HepG2 (cell line): Measurements from ENCODE around the gene SYNGAP1. TPM values are rescaled to one million over a fixed set of nuclear protein-coding genes. Genes with fewer than 3 reads are reported as not detected.

Experiments
- ATRX ChIP-seq: sonication (generic); formaldehyde crosslinking; IDR thresholded peaks from 2 replicates; pipeline ENCODE4 v1.4.0; 2020; ENCODE audit warnings: missing genetic modification reagents, borderline replicate concordance
- CEBPG ChIP-seq: IDR thresholded peaks from 2 replicates; pipeline ENCODE4 v1.6.1; 2016
- FOSL2 ChIP-seq: sonication (generic); formaldehyde crosslinking; IDR thresholded peaks from 2 replicates; pipeline ENCODE4 v1.4.0; 2020; ENCODE audit warnings: missing genetic modification reagents
- NFYC ChIP-seq: IDR thresholded peaks from 2 replicates; pipeline ENCODE4 v1.6.1; 2016; ENCODE audit warnings: missing genetic modification reagents, missing compliant biosample characterization
- PHF5A ChIP-seq: IDR thresholded peaks from one replicate; pipeline ENCODE4 v1.6.1; 2018; ENCODE audit warnings: low read depth, missing genetic modification reagents; ENCODE audit not compliant: unreplicated experiment
- TOPORS ChIP-seq: sonication (generic); formaldehyde crosslinking; IDR thresholded peaks from 2 replicates; pipeline ENCODE4 v1.8.0; 2023; ENCODE audit warnings: mild to moderate bottlenecking, missing genetic modification reagents
- ZFP82 ChIP-seq: sonication (generic); formaldehyde crosslinking; IDR thresholded peaks from 2 replicates; pipeline ENCODE4 v1.5.1; 2020; ENCODE audit warnings: mild to moderate bottlenecking, missing genetic modification reagents, borderline replicate concordance
- ZNF274 ChIP-seq: sonication (generic); formaldehyde crosslinking; IDR thresholded peaks from 2 replicates; pipeline ENCODE4 v1.5.1; 2020; ENCODE audit warnings: mild to moderate bottlenecking, missing genetic modification reagents
- ZNF282 ChIP-seq: fragments of 450-650 bp; IDR thresholded peaks from 2 replicates; pipeline ENCODE4 v1.6.1; 2018; ENCODE audit not compliant: partially characterized antibody
- ZNF333 ChIP-seq: sonication (generic); formaldehyde crosslinking; IDR thresholded peaks from 2 replicates; pipeline ENCODE4 v1.4.0; 2020; ENCODE audit warnings: mild to moderate bottlenecking, missing genetic modification reagents, borderline replicate concordance
- ZNF546 ChIP-seq: sonication (generic); formaldehyde crosslinking; conservative IDR thresholded peaks from 2 replicates; pipeline ENCODE4 v1.8.1; 2023; ENCODE audit warnings: mild to moderate bottlenecking, missing genetic modification reagents
- ZNF879 ChIP-seq: sonication (generic); formaldehyde crosslinking; IDR thresholded peaks from 2 replicates; pipeline ENCODE4 v1.8.1; 2023; ENCODE audit warnings: missing genetic modification reagents
- polyA plus RNA-seq, 8 experiments: library from polyadenylated mRNA; depleted of rRNA in 3 of 8; stranded (reverse) in 7 of 8; unstranded in 1 of 8; fragments of >200 nt; fragmentation: Illumina TruSeq in 4 of 8; extraction: Trizol in 4 of 8; gene quantifications; 2 replicates each; pipeline versions ENCODE4 v1.2.1 to v1.2.3, GENCODE V29; 2011 to 2016; ENCODE audit warnings: low read depth in 4 of 8, missing spikeins in 1 of 8, mixed read lengths in 1 of 8; ENCODE audit not compliant: insufficient read depth in 1 of 8
- total RNA-seq, 5 experiments: library from RNA; depleted of rRNA; stranded (reverse); fragments of >200 nt; fragmentation: Illumina TruSeq; extraction: Trizol; gene quantifications; 2 replicates each; pipeline ENCODE4 v1.2.3, GENCODE V29; 2016; ENCODE audit warnings: low read depth in 1 of 5
- TF ChIP-seq, protein P1 (sequence below): sonication (generic); formaldehyde crosslinking; conservative IDR thresholded peaks from 2 replicates; pipeline ENCODE4 v1.8.1; 2023; ENCODE audit warnings: missing genetic modification reagents
- TF ChIP-seq, protein P2 (sequence below): IDR thresholded peaks from 2 replicates; pipeline ENCODE4 v1.6.1; 2012; ENCODE audit warnings: low read length, improper control_type of control experiment
- TF ChIP-seq, protein P3 (sequence below): sonication (generic); formaldehyde crosslinking; IDR thresholded peaks from 2 replicates; pipeline ENCODE4 v1.5.1; 2020; ENCODE audit warnings: mild to moderate bottlenecking, missing genetic modification reagents
- TF ChIP-seq, protein P4 (sequence below): sonication (generic); formaldehyde crosslinking; IDR thresholded peaks from 2 replicates; pipeline ENCODE4 v1.5.1; 2020; ENCODE audit warnings: mild to moderate bottlenecking, moderate library complexity, missing genetic modification reagents
- TF ChIP-seq, protein P5 (sequence below): sonication (generic); formaldehyde crosslinking; IDR thresholded peaks from 2 replicates; pipeline ENCODE4 v1.5.0; 2020; ENCODE audit warnings: mild to moderate bottlenecking, missing genetic modification reagents, borderline replicate concordance

SYNGAP1 gene
- total and polyA plus RNA-seq, 2 of the 13 experiments (the other 11 are each of a cell fraction or from before 2014, with no cell fraction given), result 0.75 to 1.1 TPM

DNA sequence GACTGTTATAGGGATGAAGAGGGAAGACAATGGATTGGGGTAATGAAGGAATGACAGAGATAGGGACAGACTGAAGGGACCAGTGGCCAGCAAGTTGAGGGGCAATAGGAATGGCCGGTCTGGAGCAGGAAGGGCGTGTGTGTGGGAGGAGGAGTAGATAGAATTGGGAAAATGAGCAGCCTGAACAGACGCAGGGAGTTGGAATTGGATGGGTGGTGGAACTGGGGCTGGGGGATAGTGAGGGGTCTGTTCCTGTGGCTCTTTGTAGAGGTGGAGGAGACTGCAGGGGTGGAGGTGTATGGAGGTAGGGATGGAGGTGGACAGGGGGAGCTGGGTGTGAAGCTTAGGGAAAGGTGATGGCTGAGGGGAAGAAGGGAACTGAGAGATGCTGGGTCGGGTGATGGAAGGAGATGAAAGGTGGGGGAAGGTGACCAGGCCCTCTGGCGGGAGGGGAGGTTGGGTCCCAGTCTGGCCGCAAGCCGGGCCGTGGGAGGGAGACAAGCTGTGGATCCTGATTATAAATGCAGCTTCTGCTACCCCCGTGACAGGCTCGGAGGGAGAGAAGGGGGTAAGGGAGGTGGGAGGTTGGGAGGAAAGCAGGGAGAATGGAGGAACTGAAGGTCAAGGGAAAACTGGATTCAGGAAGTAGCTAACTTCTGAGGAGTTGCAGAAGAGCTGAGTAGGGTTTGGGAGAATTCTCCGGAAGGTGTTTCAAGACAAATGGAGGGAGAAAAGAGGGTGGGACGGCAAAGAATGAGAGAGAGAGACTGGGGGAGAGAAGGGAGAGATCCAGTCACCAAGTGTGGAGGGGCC is 5.2 kb downstream of the SYNGAP1 start (continued):
- TF ChIP-seq, protein P1, sequence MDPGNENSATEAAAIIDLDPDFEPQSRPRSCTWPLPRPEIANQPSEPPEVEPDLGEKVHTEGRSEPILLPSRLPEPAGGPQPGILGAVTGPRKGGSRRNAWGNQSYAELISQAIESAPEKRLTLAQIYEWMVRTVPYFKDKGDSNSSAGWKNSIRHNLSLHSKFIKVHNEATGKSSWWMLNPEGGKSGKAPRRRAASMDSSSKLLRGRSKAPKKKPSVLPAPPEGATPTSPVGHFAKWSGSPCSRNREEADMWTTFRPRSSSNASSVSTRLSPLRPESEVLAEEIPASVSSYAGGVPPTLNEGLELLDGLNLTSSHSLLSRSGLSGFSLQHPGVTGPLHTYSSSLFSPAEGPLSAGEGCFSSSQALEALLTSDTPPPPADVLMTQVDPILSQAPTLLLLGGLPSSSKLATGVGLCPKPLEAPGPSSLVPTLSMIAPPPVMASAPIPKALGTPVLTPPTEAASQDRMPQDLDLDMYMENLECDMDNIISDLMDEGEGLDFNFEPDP (CRISPR knock-in tag), result 0 out of 2 replicates have a peak, but pooled peaks have one; percentile 70
- TF ChIP-seq, protein P2, sequence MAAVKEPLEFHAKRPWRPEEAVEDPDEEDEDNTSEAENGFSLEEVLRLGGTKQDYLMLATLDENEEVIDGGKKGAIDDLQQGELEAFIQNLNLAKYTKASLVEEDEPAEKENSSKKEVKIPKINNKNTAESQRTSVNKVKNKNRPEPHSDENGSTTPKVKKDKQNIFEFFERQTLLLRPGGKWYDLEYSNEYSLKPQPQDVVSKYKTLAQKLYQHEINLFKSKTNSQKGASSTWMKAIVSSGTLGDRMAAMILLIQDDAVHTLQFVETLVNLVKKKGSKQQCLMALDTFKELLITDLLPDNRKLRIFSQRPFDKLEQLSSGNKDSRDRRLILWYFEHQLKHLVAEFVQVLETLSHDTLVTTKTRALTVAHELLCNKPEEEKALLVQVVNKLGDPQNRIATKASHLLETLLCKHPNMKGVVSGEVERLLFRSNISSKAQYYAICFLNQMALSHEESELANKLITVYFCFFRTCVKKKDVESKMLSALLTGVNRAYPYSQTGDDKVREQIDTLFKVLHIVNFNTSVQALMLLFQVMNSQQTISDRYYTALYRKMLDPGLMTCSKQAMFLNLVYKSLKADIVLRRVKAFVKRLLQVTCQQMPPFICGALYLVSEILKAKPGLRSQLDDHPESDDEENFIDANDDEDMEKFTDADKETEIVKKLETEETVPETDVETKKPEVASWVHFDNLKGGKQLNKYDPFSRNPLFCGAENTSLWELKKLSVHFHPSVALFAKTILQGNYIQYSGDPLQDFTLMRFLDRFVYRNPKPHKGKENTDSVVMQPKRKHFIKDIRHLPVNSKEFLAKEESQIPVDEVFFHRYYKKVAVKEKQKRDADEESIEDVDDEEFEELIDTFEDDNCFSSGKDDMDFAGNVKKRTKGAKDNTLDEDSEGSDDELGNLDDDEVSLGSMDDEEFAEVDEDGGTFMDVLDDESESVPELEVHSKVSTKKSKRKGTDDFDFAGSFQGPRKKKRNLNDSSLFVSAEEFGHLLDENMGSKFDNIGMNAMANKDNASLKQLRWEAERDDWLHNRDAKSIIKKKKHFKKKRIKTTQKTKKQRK, result no peak
- TF ChIP-seq, protein P3, sequence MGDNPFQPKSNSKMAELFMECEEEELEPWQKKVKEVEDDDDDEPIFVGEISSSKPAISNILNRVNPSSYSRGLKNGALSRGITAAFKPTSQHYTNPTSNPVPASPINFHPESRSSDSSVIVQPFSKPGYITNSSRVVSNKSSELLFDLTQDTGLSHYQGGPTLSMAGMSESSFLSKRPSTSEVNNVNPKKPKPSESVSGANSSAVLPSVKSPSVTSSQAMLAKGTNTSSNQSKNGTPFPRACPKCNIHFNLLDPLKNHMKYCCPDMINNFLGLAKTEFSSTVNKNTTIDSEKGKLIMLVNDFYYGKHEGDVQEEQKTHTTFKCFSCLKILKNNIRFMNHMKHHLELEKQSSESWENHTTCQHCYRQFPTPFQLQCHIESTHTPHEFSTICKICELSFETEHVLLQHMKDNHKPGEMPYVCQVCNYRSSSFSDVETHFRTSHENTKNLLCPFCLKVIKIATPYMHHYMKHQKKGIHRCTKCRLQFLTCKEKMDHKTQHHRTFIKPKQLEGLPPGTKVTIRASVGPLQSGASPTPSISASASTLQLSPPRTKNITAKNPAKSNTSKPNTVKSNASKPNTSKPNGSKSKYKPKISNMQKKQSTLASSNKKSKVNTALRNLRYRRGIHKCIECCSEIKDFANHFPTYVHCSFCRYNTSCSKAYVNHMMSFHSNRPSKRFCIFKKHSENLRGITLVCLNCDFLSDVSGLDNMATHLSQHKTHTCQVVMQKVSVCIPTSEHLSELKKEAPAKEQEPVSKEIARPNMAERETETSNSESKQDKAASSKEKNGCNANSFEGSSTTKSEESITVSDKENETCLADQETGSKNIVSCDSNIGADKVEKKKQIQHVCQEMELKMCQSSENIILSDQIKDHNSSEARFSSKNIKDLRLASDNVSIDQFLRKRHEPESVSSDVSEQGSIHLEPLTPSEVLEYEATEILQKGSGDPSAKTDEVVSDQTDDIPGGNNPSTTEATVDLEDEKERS, result peak; percentile 71; the same call in 1 of the 2 replicates
- TF ChIP-seq ZNF546 (CRISPR knock-in tag) (peak; percentile 34; the same call in 1 of the 2 replicates), CEBPG (CRISPR knock-in tag) (no peak), ZNF879 (CRISPR knock-in tag) (0 out of 2 replicates have a peak, but pooled peaks have one; percentile 46), ZFP82 (CRISPR knock-in tag) (no peak), NFYC (CRISPR knock-in tag) (no peak; the same call in 1 of the 2 replicates), ZNF282 (no peak), TOPORS (CRISPR knock-in tag) (no peak), ZNF333 (no peak), ATRX (CRISPR knock-in tag) (no peak), PHF5A (no peak), FOSL2 (CRISPR knock-in tag) (no peak), ZNF274 (CRISPR knock-in tag) (no peak)
- TF ChIP-seq, protein P4, sequence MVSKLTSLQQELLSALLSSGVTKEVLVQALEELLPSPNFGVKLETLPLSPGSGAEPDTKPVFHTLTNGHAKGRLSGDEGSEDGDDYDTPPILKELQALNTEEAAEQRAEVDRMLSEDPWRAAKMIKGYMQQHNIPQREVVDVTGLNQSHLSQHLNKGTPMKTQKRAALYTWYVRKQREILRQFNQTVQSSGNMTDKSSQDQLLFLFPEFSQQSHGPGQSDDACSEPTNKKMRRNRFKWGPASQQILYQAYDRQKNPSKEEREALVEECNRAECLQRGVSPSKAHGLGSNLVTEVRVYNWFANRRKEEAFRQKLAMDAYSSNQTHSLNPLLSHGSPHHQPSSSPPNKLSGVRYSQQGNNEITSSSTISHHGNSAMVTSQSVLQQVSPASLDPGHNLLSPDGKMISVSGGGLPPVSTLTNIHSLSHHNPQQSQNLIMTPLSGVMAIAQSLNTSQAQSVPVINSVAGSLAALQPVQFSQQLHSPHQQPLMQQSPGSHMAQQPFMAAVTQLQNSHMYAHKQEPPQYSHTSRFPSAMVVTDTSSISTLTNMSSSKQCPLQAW (CRISPR knock-in tag), result 0 out of 2 replicates have a peak, but pooled peaks have one; percentile 35
- TF ChIP-seq, protein P5, sequence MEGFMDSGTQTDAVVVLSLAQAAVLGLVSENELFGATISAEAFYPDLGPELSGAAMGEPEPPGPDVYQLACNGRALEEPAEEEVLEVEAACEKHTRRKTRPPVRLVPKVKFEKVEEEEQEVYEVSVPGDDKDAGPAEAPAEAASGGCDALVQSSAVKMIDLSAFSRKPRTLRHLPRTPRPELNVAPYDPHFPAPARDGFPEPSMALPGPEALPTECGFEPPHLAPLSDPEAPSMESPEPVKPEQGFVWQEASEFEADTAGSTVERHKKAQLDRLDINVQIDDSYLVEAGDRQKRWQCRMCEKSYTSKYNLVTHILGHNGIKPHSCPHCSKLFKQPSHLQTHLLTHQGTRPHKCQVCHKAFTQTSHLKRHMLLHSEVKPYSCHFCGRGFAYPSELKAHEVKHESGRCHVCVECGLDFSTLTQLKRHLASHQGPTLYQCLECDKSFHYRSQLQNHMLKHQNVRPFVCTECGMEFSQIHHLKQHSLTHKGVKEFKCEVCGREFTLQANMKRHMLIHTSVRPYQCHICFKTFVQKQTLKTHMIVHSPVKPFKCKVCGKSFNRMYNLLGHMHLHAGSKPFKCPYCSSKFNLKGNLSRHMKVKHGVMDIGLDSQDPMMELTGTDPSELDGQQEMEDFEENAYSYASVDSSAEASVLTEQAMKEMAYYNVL, result no peak
